LNCaP clone FGC (cell line): ENCODE measurements around the gene GIPC2.
"Not testable (repeated sequence)": the region's sequence is repeated elsewhere in the genome, so short reads cannot be mapped to it uniquely, and the experiment has no call there.

Experiments
- DNase-seq: peaks from one replicate; pipeline ENCODE4 v3.0.0-alpha.2; 2011; ENCODE audit warnings: low read depth
- H3K4me3 ChIP-seq: 2 replicates; pipeline ENCODE4 v1.5.1; 2011; ENCODE audit warnings: mild to moderate bottlenecking, low read depth, low read length, control low read depth
- TF ChIP-seq, protein P1 (sequence below): IDR thresholded peaks from 2 replicates; pipeline ENCODE4 v1.5.1; 2012; ENCODE audit warnings: mild to moderate bottlenecking; ENCODE audit not compliant: control insufficient read depth, insufficient read depth; ENCODE audit errors: extremely low read depth

Gene GIPC2

DNA sequence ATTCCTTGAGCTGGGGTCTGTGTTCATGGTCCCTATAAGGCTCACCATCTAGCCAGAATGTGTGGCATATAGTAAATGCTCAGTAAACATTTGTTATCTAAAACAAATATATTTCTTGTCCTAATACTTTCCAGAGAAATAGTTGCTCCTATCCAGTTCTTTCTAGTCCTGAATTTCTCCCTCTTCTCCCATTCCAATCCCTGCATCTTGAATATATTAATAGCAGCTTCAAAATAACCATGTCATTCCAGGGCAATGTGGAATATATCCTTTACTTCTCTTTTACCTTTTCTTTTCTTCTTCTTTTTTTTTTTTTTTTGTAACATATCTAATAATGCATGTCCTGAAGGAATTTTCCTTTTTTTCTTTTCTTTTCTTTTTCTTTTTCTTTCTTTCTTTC, 30.6 kb upstream of the GIPC2 start:
- no peak overlapping the region for H3K4me3 ChIP-seq
- DNase-seq = no peak
- TF ChIP-seq, protein P1, sequence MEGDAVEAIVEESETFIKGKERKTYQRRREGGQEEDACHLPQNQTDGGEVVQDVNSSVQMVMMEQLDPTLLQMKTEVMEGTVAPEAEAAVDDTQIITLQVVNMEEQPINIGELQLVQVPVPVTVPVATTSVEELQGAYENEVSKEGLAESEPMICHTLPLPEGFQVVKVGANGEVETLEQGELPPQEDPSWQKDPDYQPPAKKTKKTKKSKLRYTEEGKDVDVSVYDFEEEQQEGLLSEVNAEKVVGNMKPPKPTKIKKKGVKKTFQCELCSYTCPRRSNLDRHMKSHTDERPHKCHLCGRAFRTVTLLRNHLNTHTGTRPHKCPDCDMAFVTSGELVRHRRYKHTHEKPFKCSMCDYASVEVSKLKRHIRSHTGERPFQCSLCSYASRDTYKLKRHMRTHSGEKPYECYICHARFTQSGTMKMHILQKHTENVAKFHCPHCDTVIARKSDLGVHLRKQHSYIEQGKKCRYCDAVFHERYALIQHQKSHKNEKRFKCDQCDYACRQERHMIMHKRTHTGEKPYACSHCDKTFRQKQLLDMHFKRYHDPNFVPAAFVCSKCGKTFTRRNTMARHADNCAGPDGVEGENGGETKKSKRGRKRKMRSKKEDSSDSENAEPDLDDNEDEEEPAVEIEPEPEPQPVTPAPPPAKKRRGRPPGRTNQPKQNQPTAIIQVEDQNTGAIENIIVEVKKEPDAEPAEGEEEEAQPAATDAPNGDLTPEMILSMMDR = no peak

- DNase-seq = no peak
- no peak overlapping the region for H3K4me3 ChIP-seq
- TF ChIP-seq, protein P1 = no peak
These were observed 26.7 kb upstream of the GIPC2 start for GRCh38 chr1:78019024-78019423.

DNA sequence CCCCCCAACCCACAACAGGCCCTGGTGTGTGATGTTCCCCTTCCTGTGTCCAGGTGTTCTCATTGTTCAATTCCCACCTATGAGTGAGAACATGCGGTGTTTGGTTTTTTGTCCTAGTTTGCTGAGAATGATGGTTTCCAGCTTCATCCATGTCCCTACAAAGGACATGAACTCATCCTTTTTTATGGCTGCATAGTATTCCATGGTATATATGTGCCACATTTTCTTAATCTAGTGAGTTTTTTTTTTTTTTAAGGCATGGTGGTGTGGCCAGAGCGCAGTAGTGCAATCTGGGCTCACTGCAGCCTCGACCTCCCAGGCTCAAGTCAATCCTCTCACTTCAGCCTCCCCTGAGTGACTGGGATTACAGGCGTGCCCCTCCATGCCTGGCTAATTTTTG, 24.6 kb upstream of the GIPC2 start:
- not testable (repeated sequence) for DNase-seq

DNA sequence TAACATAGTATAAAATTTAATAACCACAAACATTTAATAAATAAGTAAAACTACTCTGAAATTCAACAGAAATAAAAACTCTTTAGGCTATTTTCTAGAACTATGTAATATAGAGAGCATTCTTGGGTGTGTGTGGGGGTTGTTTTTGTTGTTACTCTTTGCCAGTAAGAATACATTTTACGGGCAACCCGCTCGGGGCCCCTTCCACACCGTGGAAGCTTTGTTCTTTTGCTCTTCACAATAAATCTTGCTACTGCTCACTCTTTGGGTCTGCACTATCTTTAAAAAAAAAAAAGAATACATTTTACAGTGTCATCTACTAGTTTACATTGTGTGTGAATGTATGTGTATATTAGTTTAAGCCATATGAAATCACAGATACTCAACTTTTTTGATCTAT, 16.0 kb upstream of the GIPC2 start:
- H3K4me3 ChIP-seq = no peak overlapping the region

More for the DNA sequence above, 24.6 kb upstream of the GIPC2 start:
- not testable (repeated sequence) for H3K4me3 ChIP-seq

GRCh38 chr1:78032996-78033796, 12.6 kb upstream of the GIPC2 start:
- no peak overlapping the region for H3K4me3 ChIP-seq
- DNase-seq = no peak
- TF ChIP-seq, protein P1 = no peak

More for the DNA sequence above, 16.0 kb upstream of the GIPC2 start:
- TF ChIP-seq, protein P1 = no peak
- DNase-seq = no peak

- DNase-seq = no peak
- TF ChIP-seq, protein P1 = no peak
- no peak overlapping the region for H3K4me3 ChIP-seq
These were observed 12.0 kb upstream of the GIPC2 start for GRCh38 chr1:78033797-78034172.

DNA sequence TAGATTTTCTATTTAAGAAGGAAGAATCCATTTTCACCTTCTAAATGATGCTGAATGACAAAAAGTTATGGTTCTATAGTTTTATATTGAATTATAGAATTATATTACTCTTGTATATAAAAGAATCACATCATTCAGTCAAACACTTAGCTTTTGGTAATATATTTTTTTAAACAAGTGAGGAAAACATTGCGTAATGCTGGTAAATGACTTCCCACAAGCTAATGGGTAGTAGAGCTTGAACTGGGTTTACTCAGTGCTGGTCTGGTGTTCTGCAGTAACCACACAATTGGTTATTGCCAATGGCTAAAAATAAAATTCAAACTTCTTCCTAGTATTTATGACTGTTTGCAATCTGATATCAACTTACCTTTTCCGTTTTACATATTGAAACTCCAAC, 10.6 kb upstream of the GIPC2 start:
- no peak for DNase-seq
- TF ChIP-seq, protein P1 = no peak

More for the DNA sequence above, 10.6 kb upstream of the GIPC2 start:
- no peak overlapping the region for H3K4me3 ChIP-seq
